HK-2 (cell line): Measurements from ENCODE around the gene PARP9.

Source experiments
- DNase-seq: peaks from one replicate; pipeline ENCODE4 v3.0.0-alpha.2; 2018; ENCODE audit not compliant: unreplicated experiment

PARP9 gene

DNA sequence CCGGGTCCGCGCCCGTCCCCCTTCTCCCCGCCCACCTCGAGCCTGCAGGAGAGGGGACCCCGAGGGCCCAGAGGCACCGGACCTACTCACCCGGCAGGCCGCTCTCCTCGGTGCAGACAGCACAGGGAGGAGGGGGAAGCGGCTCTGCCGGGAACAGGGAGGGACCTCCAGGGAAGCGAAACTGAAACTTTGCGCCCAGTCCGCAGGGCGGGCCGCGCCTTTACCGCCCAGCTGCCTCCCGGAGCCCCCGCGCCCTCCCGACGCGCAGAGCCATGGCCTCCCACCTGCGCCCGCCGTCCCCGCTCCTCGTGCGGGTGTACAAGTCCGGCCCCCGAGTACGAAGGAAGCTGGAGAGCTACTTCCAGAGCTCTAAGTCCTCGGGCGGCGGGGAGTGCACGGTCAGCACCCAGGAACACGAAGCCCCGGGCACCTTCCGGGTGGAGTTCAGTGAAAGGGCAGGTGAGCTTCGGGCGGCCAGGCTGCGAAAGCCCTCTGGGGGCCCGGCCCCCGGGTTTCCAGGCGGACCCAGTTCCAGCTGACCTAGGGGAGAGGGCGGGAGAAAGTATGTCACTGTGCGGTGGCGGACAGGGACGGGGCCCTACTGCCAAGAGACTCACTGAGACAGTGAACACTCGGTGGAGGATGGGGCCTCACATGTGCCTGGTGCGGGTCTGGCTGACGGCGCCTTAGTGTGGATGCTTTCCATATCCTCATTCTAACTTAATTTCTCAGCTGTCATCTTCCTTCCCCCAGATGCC is at the start of gene PARP9, which contains the start of gene DTX3L:
Gene PARP9 (minus strand): TSS at position 146 of the 758 bp plus-strand sequence. CDS start 4,680 bp downstream, outside the sequence.
Gene DTX3L (plus strand): TSS at position 184 of the 758 bp plus-strand sequence. CDS start 89 bp downstream, at position 273.
- peak; percentile 80 for DNase-seq

DNA sequence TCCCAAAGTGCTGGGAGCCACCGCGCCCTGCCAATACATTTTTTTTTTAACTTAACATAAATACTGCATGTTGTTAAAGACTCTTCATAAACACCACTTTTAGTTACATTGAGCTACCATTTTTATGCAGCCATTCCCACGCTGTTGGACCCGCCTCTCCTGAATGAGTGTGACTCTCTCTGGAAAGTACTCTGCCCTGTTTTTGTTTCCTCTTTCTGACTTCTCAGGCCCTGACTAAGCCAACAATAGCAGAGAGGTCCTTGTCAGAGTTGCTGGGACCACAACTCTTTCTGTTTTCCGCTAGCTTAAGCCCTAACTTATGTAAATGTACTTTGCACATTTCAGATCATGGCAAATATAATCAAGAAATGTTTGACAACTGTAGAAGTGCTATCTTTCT is 48.6 kb upstream of the PARP9 start:
- no peak for DNase-seq

GRCh38 chr3:122609798-122610559 is 45.9 kb upstream of the PARP9 start:
- DNase-seq = no peak

GRCh38 chr3:122608916-122609315 is 44.8 kb upstream of the PARP9 start:
- no peak for DNase-seq

GRCh38 chr3:122606330-122606729 is 42.2 kb upstream of the PARP9 start:
- DNase-seq = no peak

- no peak for DNase-seq
These were observed 39.0 kb upstream of the PARP9 start for GRCh38 chr3:122603056-122603455.

DNA sequence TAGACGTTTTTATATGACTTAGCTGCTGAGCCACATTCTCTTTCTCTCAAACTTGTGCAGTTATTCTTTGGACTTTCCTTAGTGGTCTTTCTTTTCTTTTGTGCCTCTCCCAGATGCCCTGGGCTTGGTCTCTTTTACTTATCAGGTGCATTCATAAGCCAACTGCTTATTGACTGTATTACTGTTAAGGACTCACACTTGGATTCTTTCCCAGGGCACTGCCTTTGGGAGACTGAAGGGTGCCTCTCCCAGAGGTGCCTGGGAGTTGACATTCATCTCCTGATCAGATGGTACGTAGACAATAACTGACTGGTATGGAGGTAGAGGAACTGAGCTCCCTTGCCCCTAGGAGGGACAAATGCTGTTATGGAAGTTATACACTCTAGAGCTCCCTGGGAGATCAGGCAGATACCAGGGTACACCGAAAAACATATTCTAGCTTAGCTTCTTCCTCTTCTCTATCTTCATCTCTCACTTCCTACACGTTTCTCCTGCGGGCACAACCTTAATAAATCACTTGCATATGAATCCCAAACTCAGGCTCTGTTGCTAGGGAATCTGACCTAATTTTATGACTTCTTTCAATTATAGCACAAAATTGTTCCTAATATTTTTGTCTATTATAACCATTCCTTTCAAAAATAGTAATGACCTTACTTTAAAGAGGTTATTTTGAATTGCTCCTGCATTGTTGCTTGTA is 38.1 kb upstream of the PARP9 start:
- no peak for DNase-seq

DNA sequence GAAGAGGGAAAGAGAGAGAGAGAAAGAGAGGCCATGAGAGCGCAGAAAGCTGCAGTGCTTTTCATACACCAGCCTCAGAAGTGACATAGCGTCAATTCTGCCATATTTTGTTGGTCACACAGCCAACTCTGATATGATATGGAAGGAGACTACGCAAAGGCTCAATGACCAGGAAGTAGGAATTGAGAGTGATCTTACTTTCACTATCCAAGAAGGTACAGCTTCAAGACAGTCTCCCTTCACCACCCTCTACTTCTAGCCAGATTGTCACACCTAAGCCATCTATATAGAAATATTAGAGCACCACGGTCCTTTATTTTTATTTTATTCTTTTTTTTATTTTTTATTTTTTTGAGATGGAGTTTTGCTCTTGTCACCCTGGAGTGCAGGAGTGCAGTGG is 34.5 kb upstream of the PARP9 start:
- DNase-seq = no peak

- DNase-seq = no peak
These were observed 34.1 kb upstream of the PARP9 start for GRCh38 chr3:122598151-122598550.

DNA sequence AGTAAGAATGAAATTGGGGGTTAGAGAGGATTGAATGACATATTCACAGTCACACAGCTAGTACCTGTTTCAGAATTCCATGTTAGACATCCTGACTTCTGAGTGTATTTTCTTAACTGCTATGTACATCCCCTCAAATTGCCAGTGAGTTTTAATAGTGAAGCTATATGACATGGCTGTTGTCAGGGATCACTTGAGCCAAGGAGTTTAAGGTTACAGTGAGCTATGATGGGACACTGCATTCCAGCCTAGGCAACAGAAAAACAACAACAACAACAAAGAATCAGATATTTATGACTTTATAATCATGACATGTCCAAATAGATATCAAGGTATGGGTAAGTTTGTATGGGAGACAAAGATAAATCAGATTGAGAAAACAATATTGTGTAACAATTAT is 29.9 kb upstream of the PARP9 start:
- DNase-seq = no peak

DNA sequence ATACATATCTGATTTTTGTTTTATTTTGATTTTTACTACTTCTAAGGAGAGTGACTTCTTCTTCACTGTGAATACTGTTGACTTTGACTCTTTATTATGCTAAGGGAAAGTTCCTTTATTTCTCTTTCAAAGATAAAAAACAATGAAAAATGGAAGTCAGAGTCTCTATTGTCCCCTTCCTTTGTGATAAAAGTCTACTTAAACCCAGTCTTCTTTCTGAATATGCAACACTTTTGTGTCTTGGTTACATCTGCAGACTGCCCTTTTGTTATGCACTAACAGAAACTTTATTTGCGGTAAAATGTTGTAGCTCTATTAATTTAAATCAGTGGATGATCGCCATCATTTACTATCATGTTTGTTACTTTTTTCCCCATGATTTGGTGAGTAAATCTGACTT is 26.5 kb upstream of the PARP9 start:
- DNase-seq = no peak

DNA sequence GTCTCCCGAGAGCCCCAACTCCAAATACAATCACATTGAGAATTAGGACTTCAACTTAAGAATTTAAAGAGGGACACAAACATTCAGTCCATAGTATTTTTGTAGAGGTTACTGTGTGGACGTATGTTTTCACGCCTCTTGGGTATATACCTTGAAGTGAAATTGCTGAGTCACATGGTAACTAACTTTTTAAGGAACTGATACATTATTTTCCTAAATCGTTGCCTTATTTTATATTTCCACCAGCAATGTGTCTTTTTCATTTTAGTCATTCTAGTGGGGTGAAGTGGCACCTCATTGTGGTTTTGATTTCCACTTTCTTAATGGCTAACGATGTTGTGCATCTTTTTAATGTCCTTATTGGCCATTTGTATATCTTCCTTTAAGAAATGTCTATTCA is 25.2 kb upstream of the PARP9 start:
- DNase-seq = no peak

- no peak for DNase-seq
These were observed 23.5 kb upstream of the PARP9 start for GRCh38 chr3:122587572-122587971.

DNA sequence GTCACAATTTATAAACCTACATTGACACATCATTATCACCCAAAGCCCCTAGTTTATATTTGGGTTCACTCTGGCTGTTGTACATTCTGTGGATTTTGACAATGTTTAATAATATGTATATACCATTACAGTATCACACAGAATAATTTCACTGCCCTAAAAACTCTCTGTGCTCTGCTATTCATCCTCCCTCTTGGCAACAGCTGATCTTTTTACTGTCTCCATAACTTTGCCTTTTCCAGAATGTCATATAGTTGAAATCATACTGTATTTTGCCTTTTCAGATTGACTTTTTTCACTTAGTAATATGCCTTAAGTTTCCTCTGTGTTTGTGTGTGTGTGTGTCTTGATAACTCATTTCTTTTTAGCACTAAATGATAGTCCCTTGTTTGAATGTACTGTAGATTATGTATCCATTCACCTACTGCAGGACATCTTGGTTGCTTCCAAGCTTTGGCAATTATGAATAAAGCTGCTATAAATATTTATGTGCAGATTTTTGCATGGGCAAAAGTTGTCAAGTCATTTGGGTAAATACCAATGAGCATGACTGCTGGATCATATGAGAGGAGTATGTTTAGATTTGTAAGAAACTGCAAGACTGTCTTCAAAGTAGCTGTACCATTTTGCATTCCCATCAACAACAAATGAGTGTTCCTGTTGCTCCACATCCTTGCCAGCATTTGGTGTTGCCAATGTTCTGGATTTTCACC is 22.8 kb upstream of the PARP9 start:
- no peak for DNase-seq

DNA sequence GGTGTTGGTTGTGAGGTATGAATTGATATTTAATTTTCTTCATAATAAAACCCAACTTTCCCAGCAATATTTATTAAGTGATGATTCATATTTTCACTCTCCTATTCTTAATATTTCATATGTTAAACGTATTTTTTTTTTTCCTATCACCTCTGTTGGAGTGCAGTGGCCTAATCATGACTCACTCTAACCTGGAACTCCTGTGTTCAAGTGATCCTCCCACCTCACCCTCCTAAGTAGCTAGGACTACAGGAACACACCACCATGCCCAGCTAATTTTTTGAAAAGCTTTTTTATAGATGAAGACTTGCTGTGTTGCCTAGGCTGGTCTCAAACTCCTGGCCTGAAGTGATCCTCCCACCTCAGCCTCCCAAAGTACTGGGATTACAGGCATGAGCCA is 22.0 kb upstream of the PARP9 start:
- no peak for DNase-seq

DNA sequence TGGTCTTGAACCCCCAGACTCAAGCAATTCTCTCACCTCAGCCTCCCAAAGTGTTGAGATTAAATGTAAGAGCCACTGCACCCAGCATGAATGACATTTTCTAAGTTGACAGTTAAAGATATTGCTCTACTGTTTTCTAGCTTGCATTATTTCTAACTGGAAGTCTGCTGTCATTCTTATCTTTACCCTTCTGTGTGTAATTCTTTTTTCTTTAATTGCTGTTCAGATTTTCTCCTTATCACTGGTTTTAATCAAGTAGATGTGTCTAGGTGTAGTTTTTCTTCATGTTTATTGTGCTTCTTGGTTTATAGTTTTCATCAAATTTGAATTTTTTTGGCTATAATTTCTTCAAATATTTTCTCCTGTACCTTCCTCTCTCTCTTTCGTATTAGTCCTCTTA is 18.3 kb upstream of the PARP9 start:
- DNase-seq = no peak

DNA sequence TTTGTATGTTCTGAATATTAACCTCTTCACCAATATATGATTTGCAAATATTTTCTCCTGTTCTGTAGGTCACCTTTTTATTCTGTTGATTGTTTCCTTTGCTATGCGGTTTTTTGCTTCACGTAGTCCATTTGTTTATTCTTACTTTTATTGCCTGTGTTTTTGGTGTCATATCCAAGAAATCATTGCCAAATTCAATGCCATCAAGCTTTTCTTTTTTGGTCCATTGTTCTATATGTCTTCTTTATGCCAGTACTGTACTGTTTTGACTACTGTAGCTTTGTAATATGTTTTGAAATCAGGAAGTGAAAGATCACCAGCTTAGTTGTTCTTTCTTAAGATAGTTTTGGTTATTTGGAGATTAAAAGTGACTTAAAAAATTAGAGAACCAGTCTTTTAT is 17.5 kb upstream of the PARP9 start:
- DNase-seq = no peak

DNA sequence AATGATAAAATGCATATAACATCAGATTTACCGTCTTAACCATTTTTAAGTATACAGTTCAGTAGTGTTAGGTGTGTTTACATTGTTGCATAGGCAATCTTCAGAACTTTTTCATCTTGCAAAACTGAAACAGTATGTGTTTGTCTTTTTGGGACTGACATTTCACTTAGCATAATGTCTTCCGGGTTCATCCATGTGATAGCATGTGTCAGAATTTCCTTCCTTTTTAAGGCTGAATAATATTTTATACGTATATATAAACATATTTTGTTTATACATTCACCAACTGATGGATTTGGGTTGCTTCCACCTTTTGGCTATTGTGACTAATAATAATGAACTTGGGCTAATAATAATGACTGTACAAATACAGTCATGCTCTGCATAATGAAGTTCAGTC is 16.4 kb upstream of the PARP9 start:
- DNase-seq = no peak

DNA sequence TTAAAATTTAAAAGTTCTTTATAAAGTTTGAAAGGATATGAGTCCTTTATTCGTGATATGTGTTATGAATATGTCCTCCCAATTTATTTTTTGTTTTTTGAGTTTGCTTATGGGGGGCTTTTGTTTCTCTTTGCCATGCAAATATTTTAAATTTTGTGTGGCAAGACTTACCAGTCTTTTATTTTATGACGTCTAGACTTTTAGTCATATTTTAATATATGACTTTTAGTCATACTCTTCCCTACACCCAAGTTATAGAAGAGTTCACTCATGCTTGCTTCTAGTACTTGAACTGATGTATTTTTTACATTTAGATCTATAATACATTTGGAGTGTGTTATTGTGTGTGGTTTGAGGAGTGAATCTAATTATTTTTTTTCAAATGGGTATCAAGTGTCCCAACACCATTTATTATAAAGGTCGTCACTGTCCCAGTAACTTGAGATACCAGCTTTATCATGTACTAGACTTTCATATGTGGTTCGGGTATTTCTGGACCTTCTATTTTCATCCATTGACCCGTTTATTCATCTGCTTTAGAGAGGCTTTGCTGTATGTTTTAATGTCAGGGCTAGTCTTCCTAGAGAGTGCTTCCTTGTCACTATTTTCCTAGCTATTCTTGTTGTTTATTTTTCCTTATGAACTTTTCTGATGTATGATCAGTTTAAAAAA is 14.1 kb upstream of the PARP9 start:
- DNase-seq = no peak

- no peak for DNase-seq
These were observed 13.4 kb upstream of the PARP9 start, which contains the start of gene PARP15 for GRCh38 chr3:122577409-122578031. Gene PARP15, plus strand, starts transcription at chr3:122577650. Its CDS starts 18 bp downstream, at chr3:122577668.
